Breast epithelium (tissue), 4 donors: ENCODE data around the gene RNF150. TPM values are rescaled to one million over a fixed set of nuclear protein-coding genes. Genes with fewer than 3 reads are reported as not detected.

Experiments used
- DNase-seq, 2 donors: peaks; one replicate each; pipeline ENCODE4 v3.0.0-alpha.2; 2019; ENCODE audit warnings: low spot score in 2 of 2
- H3K27ac ChIP-seq, 2 donors: fragments of 200-600 bp; sonication (generic) in 1 of 2; one replicate each; pipeline ENCODE4 v1.5.1; 2016 to 2019; ENCODE audit warnings: mild to moderate bottlenecking in 1 of 2
- H3K27me3 ChIP-seq, 2 donors: fragments of 200-600 bp; sonication (generic) in 1 of 2; one replicate each; pipeline versions ENCODE4 v1.5.1 to v1.6.0; 2017 to 2019; ENCODE audit warnings: control low read depth in 1 of 2, mild to moderate bottlenecking in 1 of 2
- H3K36me3 ChIP-seq: fragments of 200-600 bp; one replicate; pipeline ENCODE4 v1.5.1; 2019
- H3K4me1 ChIP-seq, 2 donors: fragments of 200-600 bp; sonication (generic); one replicate each; pipeline ENCODE4 v1.5.1; 2016 to 2019; ENCODE audit warnings: control low read depth in 1 of 2
- H3K4me3 ChIP-seq, 3 donors: fragments of 200-600 bp; sonication (generic); 1 replicate in 2 of 3; 2 replicates in 1 of 3; pipeline ENCODE4 v1.5.1; 2016 to 2019; ENCODE audit warnings: mild to moderate bottlenecking in 3 of 3, moderate library complexity in 2 of 3
- H3K9me3 ChIP-seq, 2 donors: fragments of 200-600 bp; sonication (generic) in 1 of 2; one replicate each; pipeline ENCODE4 v1.5.1; 2016 to 2019; ENCODE audit warnings: control low read depth in 1 of 2
- CTCF ChIP-seq, 3 donors: fragments of 450-650 bp; IDR thresholded peaks; one replicate each; pipeline ENCODE4 v1.5.1; 2016 to 2017; ENCODE audit warnings: antibody characterized with exemption in 3 of 3, mild to moderate bottlenecking in 3 of 3, moderate library complexity in 3 of 3
- POLR2A ChIP-seq: fragments of 450-650 bp; IDR thresholded peaks from one replicate; pipeline ENCODE4 v1.6.1; 2016; ENCODE audit warnings: antibody characterized with exemption, mild to moderate bottlenecking, moderate library complexity
- POLR2AphosphoS5 ChIP-seq, 3 donors: sonication (generic); formaldehyde crosslinking; IDR thresholded peaks; one replicate each; pipeline ENCODE4 v1.6.1; 2017; ENCODE audit warnings: antibody characterized with exemption in 3 of 3
- intact Hi-C: fragments of 100-400 bp; cut with DNase I; formaldehyde crosslinking; loops from one replicate; pipeline ENCODE4 v1.15.1; 2023; ENCODE audit warnings: low total_unique reads
- total RNA-seq, 3 donors: library from RNA; depleted of rRNA; stranded (reverse); fragments of >200 nt; gene quantifications; one replicate each; pipeline ENCODE4 v1.1.0, GENCODE V29; 2016

RNF150 gene
- total RNA-seq, 3 donors from 2014 or later: 5.6 to 19.7 (median 14.8) TPM

DNA sequence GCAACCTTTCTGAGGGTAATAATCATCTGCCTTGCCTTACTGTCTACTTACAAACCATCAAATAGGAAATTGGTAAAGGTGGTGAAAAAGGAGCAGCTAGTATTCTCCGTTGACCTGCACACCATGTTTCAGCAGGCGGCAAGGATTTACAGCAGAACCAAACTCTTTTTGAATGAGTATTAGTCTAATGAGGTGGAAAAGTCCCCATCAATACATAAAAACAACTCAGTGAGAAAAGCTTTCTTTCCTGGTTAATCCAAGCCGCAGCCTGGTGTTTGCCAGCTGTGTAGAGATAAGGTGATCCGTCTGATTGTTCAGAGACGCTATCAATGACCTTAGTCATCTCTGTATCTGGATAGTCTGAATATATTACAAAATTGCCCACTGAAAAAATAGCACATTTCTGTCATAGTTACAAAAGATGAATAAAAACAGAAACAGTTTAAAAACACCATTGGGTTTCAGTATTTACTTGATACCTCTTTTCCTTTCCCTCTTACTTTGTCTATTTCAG is 266.7 kb downstream of the RNF150 start:
- H3K36me3 ChIP-seq: no peaks in the 10 kb centered on the region
- no peak for TF ChIP-seq POLR2A
- no peak for TF ChIP-seq CTCF (IDR thresholded peaks at IDR 0.05)
- no peak for TF ChIP-seq POLR2AphosphoS5 (IDR thresholded peaks at IDR 0.05)
- no peaks in the 10 kb centered on the region for H3K4me1 ChIP-seq
- H3K4me3 ChIP-seq: no peak overlapping the region
- H3K27me3 ChIP-seq: no peaks in the 10 kb centered on the region
- no peak for DNase-seq
- H3K27ac ChIP-seq: no peak overlapping the region
- intact Hi-C loops: no loop called here
- H3K9me3 ChIP-seq: no peaks in the 10 kb centered on the region

DNA sequence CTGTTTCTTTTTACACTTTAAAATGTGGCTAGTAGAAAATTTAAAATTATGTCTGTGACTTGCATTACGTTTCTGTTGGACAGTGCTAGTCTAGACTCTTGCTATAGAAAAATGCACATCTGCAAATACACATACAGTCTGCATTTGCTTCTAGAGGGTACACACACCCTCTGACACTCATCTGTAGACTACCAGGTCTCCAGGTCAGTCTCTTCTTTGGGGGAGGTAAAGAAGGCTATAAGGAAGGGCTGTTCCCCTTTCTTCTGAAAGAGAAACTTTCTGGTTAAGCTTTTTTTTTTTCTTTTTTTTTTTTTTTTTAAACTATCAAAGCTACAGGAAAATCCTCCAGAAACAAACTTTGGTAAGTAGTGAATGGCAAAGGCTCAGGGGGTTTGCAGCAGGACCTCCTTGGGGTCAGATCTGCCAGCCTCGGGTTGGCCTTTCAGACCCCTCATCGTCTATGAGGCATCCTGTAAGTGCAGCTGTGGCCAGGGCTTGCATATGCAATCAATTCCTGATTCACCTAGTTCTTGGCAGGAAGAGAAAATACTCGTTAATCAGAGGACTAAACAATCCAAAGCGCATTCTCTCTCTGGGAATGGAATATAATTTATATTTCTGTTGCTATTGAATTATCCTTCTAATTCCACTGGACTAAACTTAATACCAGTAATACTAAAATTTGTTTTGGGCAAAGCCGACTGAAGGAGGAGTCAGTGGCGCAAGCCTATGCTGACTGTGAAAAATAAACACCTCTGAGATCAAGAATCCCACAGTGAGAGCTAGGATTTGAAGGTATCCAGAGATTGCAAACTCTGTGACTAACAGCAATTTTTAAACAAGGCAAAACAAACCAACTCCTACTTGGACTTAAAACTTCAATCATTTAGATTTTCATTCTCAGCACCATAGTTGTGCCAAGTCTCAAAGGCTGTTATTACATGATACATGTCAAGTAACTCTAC is 267.7 kb downstream of the RNF150 start:
- no peak overlapping the region for H3K4me3 ChIP-seq
- H3K27ac ChIP-seq: no peak overlapping the region
- intact Hi-C loops: no loop called here
- no peaks in the 10 kb centered on the region for H3K27me3 ChIP-seq
- H3K36me3 ChIP-seq: no peaks in the 10 kb centered on the region
- no peaks in the 10 kb centered on the region for H3K9me3 ChIP-seq
- TF ChIP-seq POLR2AphosphoS5 (IDR thresholded peaks at IDR 0.05): no peak
- no peak for TF ChIP-seq POLR2A
- TF ChIP-seq CTCF (IDR thresholded peaks at IDR 0.05): no peak
- H3K4me1 ChIP-seq: no peaks in the 10 kb centered on the region
- no peak for DNase-seq

GRCh38 chr4:140863197-140863596 is 270.1 kb downstream of the RNF150 start:
- DNase-seq: no peak
- H3K36me3 ChIP-seq: no peaks in the 10 kb centered on the region
- H3K27me3 ChIP-seq: no peaks in the 10 kb centered on the region
- no peak for TF ChIP-seq POLR2AphosphoS5 (IDR thresholded peaks at IDR 0.05)
- TF ChIP-seq CTCF (IDR thresholded peaks at IDR 0.05): no peak
- no peak for TF ChIP-seq POLR2A
- H3K4me1 ChIP-seq: no peaks in the 10 kb centered on the region
- H3K4me3 ChIP-seq: no peak overlapping the region
- intact Hi-C loops: no loop called here
- no peak overlapping the region for H3K27ac ChIP-seq
- H3K9me3 ChIP-seq: no peaks in the 10 kb centered on the region

DNA sequence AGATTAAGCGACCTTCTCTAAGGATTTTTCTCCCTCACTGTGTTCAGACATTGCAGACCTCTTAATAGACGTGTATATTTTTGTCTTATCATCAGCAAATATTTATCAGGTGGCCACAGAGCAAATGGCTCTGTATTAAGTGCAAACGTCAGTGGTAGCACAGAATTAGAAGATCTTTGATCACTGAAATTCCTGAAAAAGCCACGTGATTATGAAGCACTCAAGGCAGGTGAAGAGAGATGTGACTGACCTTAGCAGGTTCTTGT is 271.2 kb downstream of the RNF150 start:
- Histone ChIP-seq H3K9me3 (no peaks in the 10 kb centered on the region), H3K4me3 (no peak overlapping the region), H3K27ac (no peak overlapping the region), H3K4me1 (no peaks in the 10 kb centered on the region), H3K36me3 (no peaks in the 10 kb centered on the region), H3K27me3 (no peaks in the 10 kb centered on the region)
- intact Hi-C loops: no loop called here
- TF ChIP-seq CTCF (IDR thresholded peaks at IDR 0.05) (no peak), POLR2A (no peak), POLR2AphosphoS5 (IDR thresholded peaks at IDR 0.05) (no peak)
- no peak for DNase-seq

GRCh38 chr4:140861359-140862176 is 271.7 kb downstream of the RNF150 start:
- Histone ChIP-seq H3K36me3 (no peaks in the 10 kb centered on the region), H3K27ac (no peak overlapping the region), H3K4me1 (no peaks in the 10 kb centered on the region), H3K9me3 (no peaks in the 10 kb centered on the region), H3K4me3 (no peak overlapping the region), H3K27me3 (no peaks in the 10 kb centered on the region)
- peak in 1 of 3 donors; percentile 33 for TF ChIP-seq POLR2AphosphoS5 (IDR thresholded peaks at IDR 0.05)
- TF ChIP-seq POLR2A: no peak
- peak; percentile 54 to 88 (median 80) for TF ChIP-seq CTCF (IDR thresholded peaks at IDR 0.05)
- peak in 1 of 2 donors; percentile 72 for DNase-seq
- intact Hi-C loops: no loop called here
